HUES48 (cell line): ENCODE data around the gene FLNC.
A peak's percentile ranks its signal among the peaks of the same experiment; 100 is the strongest.

ENCODE experiments used
- H3K27ac ChIP-seq: one replicate; pipeline ENCODE4 v1.7.0; 2013; ENCODE audit warnings: low read depth, low read length, inconsistent platforms
- H3K27me3 ChIP-seq: 2 replicates; pipeline ENCODE4 v1.6.1; 2013; ENCODE audit warnings: mild to moderate bottlenecking, low read length; ENCODE audit not compliant: control insufficient read depth, insufficient read depth
- H3K36me3 ChIP-seq: 2 replicates; pipeline ENCODE4 v1.6.1; 2013; ENCODE audit warnings: low read length; ENCODE audit not compliant: control insufficient read depth, insufficient read depth
- H3K4me1 ChIP-seq: 2 replicates; pipeline ENCODE4 v1.6.1; 2013; ENCODE audit warnings: mild to moderate bottlenecking, low read length; ENCODE audit not compliant: control insufficient read depth, insufficient read depth
- H3K4me3 ChIP-seq: 2 replicates; pipeline ENCODE4 v1.5.1; 2013; ENCODE audit warnings: mild to moderate bottlenecking, low read depth, low read length
- H3K9ac ChIP-seq: 2 replicates; pipeline ENCODE4 v1.6.1; 2013; ENCODE audit warnings: mild to moderate bottlenecking, low read depth, low read length, moderate library complexity
- H3K9me3 ChIP-seq: 2 replicates; pipeline ENCODE4 v1.6.1; 2013; ENCODE audit warnings: low read length; ENCODE audit not compliant: control insufficient read depth, insufficient read depth

FLNC gene

GRCh38 chr7:128883622-128884448 is 53.6 kb downstream of the FLNC start:
- no peak overlapping the region for H3K9ac ChIP-seq
- H3K27ac ChIP-seq: no peak overlapping the region
- H3K4me1 ChIP-seq: peaks cover 9% of the 10 kb centered on the region; the same call in 1 of the 2 replicates

GRCh38 chr7:128884561-128885369 is 54.6 kb downstream of the FLNC start:
- Histone ChIP-seq H3K36me3 (no peaks in the 10 kb centered on the region), H3K27me3 (no peaks in the 10 kb centered on the region), H3K27ac (no peak overlapping the region), H3K4me1 (peaks cover 16% of the 10 kb centered on the region; the same call in 1 of the 2 replicates), H3K9me3 (no peaks in the 10 kb centered on the region), H3K4me3 (no peak overlapping the region), H3K9ac (no peak overlapping the region)

More at GRCh38 chr7:128883622-128884448, 53.6 kb downstream of the FLNC start:
- Histone ChIP-seq H3K4me3 (no peak overlapping the region), H3K27me3 (no peaks in the 10 kb centered on the region), H3K36me3 (no peaks in the 10 kb centered on the region), H3K9me3 (no peaks in the 10 kb centered on the region)

DNA sequence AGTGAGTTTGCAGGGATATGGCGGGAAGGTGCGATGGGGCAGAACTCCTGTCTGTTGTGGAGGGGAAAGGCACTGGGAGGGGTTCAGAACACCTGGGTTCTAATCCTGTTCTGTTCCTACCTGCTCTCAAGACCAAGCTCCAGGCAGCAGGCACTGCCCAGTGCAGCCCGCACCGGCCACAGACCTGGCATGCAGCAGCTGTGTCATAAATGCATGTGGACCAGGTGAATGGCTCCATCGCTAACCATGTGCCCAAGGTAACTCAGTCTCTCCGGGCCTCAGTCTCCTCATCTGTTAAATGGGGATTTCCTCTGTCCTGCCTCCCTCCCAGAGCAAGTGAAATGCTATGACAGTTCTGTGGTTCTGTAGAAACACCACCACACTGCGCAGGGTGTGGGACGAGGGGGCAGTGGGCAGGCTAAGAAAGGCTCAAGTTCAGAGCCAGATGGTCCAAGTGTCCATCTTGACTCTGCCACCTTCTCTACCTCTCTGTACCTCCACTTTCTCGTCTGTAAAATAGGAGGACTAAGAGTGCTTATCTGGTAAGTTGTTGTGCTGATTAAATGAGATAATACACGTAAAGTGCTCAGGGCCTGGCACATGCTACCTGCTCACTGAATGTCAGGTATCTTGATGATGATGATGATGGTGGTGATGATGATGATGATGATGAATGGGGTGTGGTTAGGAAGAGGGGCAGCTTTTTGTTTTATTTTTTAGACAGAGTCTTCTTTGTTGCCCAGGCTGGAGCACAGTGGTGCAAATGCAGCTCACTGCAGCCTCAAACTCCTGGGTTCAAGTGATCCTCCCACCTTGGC is 55.4 kb downstream of the FLNC start:
- Histone ChIP-seq H3K36me3 (no peaks in the 10 kb centered on the region), H3K9me3 (no peaks in the 10 kb centered on the region), H3K4me3 (no peak overlapping the region), H3K27ac (no peak overlapping the region), H3K9ac (no peak overlapping the region), H3K27me3 (no peaks in the 10 kb centered on the region), H3K4me1 (peaks cover 18% of the 10 kb centered on the region; the same call in 1 of the 2 replicates)

- H3K4me3 ChIP-seq: no peak overlapping the region
- H3K4me1 ChIP-seq: peaks cover 19% of the 10 kb centered on the region; the same call in 1 of the 2 replicates
- H3K9me3 ChIP-seq: no peaks in the 10 kb centered on the region
- no peak overlapping the region for H3K27ac ChIP-seq
- H3K36me3 ChIP-seq: no peaks in the 10 kb centered on the region
- no peak overlapping the region for H3K9ac ChIP-seq
- peaks cover 6% of the 10 kb centered on the region for H3K27me3 ChIP-seq
Observed at GRCh38 chr7:128886391-128887168, 56.4 kb downstream of the FLNC start.

GRCh38 chr7:128887169-128888038 is 57.2 kb downstream of the FLNC start:
- H3K36me3 ChIP-seq: no peaks in the 10 kb centered on the region
- no peak overlapping the region for H3K4me3 ChIP-seq
- no peak overlapping the region for H3K27ac ChIP-seq
- H3K9me3 ChIP-seq: no peaks in the 10 kb centered on the region
- peaks cover 22% of the 10 kb centered on the region; the same call in 1 of the 2 replicates for H3K4me1 ChIP-seq
- peaks cover 6% of the 10 kb centered on the region for H3K27me3 ChIP-seq
- H3K9ac ChIP-seq: no peak overlapping the region

- H3K4me3 ChIP-seq: no peak overlapping the region
- peaks cover 22% of the 10 kb centered on the region; the same call in 1 of the 2 replicates for H3K4me1 ChIP-seq
- no peak overlapping the region for H3K9ac ChIP-seq
- H3K27ac ChIP-seq: no peak overlapping the region
- H3K9me3 ChIP-seq: no peaks in the 10 kb centered on the region
- H3K36me3 ChIP-seq: no peaks in the 10 kb centered on the region
- peaks cover 6% of the 10 kb centered on the region for H3K27me3 ChIP-seq
Observed at GRCh38 chr7:128888039-128888755, 58.0 kb downstream of the FLNC start.

DNA sequence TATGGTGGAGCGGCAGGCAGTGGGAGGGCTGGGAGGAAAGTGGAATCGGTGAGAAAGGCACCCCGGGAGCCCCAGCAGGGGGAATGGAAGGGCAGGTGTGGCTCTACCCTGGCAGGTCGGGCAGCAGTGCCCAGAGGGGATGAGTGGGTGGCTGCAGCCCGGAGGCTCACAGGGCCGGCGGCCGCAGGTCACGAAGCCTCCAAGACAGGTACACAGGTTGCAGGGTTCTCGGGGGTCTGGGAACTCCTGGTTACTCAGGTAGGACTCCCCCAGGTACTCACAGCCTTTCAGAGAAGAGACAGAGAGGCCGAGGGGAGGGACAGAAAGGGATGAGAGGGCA is 58.5 kb downstream of the FLNC start:
- Histone ChIP-seq H3K4me3 (no peak overlapping the region), H3K27me3 (peaks cover 6% of the 10 kb centered on the region), H3K4me1 (peaks cover 22% of the 10 kb centered on the region; the same call in 1 of the 2 replicates)

DNA sequence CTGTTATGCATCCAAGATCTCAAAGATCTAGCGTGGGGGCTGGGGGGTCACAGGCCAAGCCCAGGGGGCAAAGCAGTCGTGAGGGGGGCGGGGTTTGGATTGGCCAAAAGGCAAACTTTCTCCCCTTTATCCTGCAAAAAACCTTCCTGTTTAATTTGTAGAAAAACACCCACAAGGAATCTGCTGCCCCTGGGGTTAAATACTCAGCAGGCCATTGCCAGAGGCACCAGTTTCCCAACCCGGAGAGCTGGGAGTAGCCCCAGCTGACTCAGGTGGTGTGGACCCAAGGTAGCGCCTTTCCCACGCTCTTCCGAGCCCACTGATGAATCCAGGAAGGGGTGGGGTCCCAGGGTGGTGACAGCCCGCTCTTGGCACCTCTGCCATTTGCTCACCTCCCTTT is 58.9 kb downstream of the FLNC start:
- no peaks in the 10 kb centered on the region for H3K36me3 ChIP-seq
- H3K4me3 ChIP-seq: no peak overlapping the region
- H3K9ac ChIP-seq: no peak overlapping the region
- no peaks in the 10 kb centered on the region for H3K9me3 ChIP-seq
- peaks cover 6% of the 10 kb centered on the region for H3K27me3 ChIP-seq
- peaks cover 22% of the 10 kb centered on the region; the same call in 1 of the 2 replicates for H3K4me1 ChIP-seq
- peak overlapping the region; percentile 16 for H3K27ac ChIP-seq

More for the DNA sequence above, 58.5 kb downstream of the FLNC start:
- Histone ChIP-seq H3K36me3 (no peaks in the 10 kb centered on the region), H3K9me3 (no peaks in the 10 kb centered on the region), H3K9ac (no peak overlapping the region), H3K27ac (peak overlapping the region; percentile 11)
